Neural cell (in vitro differentiated cells): Measurements from ENCODE around the gene SLC16A8.

Experiments used
- CTCF ChIP-seq: fragments of 450-650 bp; IDR thresholded peaks from 2 replicates; pipeline ENCODE4 v1.5.1; 2014; ENCODE audit warnings: antibody characterized with exemption, mild to moderate bottlenecking, moderate library complexity; ENCODE audit not compliant: poor library complexity, severe bottlenecking
- POLR2AphosphoS5 ChIP-seq: IDR thresholded peaks from 2 replicates; pipeline ENCODE4 v1.6.1; 2012

- TF ChIP-seq CTCF (no peak), POLR2AphosphoS5 (no peak)
These were observed 1.5 kb upstream of the SLC16A8 start for GRCh38 chr22:38085501-38085900.
